HG03520 (cell line): ENCODE results near the gene USP5.
A peak's percentile ranks its signal among the peaks of the same experiment; 100 is the strongest.

ENCODE experiments used
- ATAC-seq: cut with Tn5 transposase; IDR thresholded peaks from one replicate; pipeline ENCODE4 v1.9.1; 2021; ENCODE audit warnings: mild to moderate bottlenecking, moderate library complexity; ENCODE audit not compliant: unreplicated experiment

USP5 gene, protein sequence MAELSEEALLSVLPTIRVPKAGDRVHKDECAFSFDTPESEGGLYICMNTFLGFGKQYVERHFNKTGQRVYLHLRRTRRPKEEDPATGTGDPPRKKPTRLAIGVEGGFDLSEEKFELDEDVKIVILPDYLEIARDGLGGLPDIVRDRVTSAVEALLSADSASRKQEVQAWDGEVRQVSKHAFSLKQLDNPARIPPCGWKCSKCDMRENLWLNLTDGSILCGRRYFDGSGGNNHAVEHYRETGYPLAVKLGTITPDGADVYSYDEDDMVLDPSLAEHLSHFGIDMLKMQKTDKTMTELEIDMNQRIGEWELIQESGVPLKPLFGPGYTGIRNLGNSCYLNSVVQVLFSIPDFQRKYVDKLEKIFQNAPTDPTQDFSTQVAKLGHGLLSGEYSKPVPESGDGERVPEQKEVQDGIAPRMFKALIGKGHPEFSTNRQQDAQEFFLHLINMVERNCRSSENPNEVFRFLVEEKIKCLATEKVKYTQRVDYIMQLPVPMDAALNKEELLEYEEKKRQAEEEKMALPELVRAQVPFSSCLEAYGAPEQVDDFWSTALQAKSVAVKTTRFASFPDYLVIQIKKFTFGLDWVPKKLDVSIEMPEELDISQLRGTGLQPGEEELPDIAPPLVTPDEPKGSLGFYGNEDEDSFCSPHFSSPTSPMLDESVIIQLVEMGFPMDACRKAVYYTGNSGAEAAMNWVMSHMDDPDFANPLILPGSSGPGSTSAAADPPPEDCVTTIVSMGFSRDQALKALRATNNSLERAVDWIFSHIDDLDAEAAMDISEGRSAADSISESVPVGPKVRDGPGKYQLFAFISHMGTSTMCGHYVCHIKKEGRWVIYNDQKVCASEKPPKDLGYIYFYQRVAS

GRCh38 chr12:6851921-6852650 lies at the start of gene USP5:
USP5 (plus strand) TSS chr12:6852150; CDS start chr12:6852180, 30 bp downstream.
- ATAC-seq: peak; percentile 61

GRCh38 chr12:6807170-6807569 lies 44.8 kb upstream of the USP5 start:
- no peak for ATAC-seq

DNA sequence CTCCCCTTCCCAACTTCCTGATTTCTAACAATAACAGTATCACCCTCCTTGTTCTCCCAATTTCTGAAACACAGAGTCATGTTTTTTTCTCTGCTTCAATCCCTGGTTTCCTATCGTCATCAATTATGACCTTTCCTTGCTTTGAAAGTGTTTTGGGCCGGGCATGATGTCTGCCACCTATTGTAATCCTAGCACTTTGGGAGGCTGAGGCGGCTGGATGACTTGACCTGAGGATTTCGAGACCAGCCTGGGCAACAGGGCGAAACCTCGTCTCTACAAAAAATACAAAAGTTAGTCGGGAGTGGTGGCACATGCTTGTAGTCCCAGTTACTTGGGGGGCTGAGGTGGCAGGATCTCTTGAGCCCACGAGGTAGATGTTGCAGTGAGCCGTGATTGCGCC lies 42.9 kb upstream of the USP5 start:
- no peak for ATAC-seq

- ATAC-seq: no peak
Measured at GRCh38 chr12:6810758-6811157, 41.2 kb upstream of the USP5 start.

DNA sequence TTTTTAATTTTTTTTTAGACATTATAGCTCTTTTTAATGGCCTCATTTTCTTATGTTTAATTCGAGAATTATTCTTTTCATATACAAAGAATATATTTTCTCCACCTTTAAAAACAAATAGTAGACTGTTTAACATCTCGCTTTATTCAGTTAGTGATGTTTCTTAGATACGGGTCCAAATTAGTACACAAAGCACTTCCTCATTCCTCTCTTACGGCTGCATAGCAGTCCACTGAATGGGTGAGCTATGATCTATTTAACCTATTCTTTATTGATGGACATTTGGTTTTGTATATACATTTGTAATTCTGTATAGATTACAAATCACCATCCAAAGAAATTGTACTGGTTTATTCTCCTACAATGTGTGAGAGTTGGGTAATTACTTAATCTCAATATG lies 38.6 kb upstream of the USP5 start:
- no peak for ATAC-seq

DNA sequence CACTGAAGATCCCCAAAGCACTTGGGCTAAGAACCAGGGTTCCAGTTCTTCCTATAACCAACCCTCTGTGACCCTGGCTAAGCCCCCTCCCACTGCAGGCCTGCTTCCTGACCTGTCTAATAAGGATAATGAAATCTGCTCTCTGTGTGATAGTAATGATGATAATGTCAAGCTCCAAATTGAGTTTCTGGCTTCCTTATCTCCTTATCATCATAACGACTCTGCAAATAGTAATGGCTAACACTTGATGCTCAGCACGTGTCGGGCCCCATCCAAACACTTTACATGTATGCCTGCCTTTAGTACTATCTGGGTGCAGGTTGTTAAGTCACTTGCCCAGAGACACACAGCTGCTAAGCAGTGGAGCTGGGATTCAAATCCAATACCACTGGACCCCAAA lies 35.4 kb upstream of the USP5 start:
- ATAC-seq: no peak

DNA sequence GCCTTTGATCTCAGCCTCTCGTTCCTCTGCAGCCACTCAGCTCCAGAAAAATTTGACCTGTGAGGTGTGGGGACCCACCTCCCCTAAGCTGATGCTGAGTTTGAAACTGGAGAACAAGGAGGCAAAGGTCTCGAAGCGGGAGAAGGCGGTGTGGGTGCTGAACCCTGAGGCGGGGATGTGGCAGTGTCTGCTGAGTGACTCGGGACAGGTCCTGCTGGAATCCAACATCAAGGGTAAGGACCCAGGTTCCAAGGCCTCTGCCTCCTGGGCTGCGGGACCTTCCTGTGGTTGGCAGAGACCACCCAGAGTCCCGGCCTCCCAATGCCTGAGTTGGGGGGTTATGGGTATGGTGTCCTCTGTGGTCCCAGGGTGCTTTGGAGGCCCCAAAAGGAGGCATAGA lies 34.9 kb upstream of the USP5 start:
- no peak for ATAC-seq

- ATAC-seq: no peak
Measured at GRCh38 chr12:6817662-6818157, 34.2 kb upstream of the USP5 start.

DNA sequence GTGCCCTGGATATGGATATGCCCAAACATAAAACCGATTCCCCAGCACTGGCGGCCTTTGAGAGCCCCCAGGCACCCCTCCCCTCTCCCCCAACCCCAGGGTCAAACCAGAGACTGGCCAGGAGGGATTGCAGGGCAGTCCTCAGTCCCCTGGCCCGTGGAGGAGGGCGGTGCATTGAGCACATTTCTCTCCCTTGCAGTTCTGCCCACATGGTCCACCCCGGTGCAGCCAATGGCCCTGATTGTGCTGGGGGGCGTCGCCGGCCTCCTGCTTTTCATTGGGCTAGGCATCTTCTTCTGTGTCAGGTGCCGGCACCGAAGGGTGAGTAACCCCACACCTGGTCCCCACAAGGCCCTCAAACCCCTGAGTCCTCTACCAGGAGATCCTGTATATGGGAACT lies 33.7 kb upstream of the USP5 start:
- no peak for ATAC-seq

DNA sequence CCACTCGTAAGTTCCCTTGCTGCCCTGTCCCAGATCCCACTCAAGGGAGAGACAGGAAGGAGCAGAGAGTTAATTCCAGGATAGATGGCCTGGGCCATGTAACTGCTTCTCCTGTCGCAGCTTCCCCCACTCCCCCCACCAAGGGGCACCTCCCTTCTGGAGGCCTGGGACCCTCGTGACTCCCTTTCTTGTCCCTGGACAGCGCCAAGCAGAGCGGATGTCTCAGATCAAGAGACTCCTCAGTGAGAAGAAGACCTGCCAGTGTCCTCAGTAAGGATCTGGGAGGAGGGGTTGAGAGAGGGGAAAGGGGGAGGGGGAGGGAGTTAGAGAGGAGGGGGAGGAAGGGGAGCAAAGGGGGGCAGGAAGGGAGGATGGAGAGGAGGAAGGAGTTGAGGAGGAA lies 33.3 kb upstream of the USP5 start:
- ATAC-seq: no peak

DNA sequence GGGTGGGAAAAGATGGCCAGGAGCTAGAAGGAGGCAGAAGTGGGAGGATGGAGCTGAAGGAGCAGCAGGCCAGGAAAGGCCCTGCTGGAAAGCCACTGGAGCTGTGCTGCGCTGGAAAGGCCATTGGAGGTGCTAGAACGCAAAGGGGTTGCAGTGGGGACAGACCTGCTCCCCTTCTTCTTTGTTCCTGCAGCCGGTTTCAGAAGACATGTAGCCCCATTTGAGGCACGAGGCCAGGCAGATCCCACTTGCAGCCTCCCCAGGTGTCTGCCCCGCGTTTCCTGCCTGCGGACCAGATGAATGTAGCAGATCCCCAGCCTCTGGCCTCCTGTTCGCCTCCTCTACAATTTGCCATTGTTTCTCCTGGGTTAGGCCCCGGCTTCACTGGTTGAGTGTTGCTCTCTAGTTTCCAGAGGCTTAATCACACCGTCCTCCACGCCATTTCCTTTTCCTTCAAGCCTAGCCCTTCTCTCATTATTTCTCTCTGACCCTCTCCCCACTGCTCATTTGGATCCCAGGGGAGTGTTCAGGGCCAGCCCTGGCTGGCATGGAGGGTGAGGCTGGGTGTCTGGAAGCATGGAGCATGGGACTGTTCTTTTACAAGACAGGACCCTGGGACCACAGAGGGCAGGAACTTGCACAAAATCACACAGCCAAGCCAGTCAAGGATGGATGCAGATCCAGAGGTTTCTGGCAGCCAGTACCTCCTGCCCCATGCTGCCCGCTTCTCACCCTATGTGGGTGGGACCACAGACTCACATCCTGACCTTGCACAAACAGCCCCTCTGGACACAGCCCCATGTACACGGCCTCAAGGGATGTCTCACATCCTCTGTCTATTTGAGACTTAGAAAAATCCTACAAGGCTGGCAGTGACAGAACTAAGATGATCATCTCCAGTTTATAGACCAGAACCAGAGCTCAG lies 32.6 kb upstream of the USP5 start:
- no peak for ATAC-seq

DNA sequence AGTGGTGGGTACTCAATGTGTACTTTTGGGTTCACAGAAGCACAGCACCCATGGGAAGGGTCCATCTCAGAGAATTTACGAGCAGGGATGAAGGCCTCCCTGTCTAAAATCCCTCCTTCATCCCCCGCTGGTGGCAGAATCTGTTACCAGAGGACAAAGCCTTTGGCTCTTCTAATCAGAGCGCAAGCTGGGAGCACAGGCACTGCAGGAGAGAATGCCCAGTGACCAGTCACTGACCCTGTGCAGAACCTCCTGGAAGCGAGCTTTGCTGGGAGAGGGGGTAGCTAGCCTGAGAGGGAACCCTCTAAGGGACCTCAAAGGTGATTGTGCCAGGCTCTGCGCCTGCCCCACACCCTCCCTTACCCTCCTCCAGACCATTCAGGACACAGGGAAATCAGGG lies 31.8 kb upstream of the USP5 start:
- ATAC-seq: no peak

DNA sequence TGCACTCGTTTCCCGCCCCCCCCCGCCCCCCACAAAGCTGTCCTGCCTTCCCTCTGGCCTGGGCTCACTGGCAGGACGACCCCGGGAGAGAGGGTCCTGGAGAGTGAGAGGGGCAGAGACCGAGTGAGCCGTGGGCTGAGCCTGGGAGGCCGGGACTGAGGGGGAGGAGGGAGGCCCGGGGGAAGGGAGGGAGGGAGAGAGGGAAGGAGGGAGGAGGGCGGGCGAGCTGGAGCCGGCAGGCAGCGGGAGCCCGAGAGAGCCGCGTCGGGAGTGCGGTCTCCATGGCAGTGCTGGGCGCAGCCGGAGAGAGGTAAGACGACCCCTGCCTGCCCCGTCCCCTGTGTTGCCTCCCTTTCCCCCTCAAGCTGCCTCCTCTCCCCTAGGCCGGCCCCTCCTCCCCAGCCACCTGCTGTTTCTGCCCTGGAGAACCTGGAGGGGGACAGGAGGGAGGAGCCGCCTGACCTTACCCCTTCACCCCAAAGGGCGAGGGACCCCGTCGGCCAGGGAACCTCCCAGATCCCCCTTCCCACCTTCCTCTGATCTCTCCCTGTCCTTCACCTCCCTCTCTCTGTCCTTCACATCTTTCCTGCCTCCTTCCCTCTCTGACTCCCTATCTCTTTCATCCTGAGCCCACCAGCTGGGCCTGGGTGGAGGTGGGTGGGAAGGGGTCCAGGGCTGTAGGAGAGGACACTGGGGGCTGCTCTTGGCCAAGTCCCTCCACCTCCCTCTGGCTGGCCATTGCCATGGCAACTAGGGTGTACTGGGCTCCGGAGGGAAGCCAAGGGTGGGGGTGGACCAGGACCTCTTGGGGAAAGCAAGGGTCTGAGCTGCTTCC lies 30.1 kb upstream of the USP5 start, which contains the start of gene GPR162:
Gene GPR162, plus strand, starts transcription at position 231 of the 835 bp plus-strand sequence. CDS start 2,078 bp downstream, outside the sequence.
- ATAC-seq: no peak

DNA sequence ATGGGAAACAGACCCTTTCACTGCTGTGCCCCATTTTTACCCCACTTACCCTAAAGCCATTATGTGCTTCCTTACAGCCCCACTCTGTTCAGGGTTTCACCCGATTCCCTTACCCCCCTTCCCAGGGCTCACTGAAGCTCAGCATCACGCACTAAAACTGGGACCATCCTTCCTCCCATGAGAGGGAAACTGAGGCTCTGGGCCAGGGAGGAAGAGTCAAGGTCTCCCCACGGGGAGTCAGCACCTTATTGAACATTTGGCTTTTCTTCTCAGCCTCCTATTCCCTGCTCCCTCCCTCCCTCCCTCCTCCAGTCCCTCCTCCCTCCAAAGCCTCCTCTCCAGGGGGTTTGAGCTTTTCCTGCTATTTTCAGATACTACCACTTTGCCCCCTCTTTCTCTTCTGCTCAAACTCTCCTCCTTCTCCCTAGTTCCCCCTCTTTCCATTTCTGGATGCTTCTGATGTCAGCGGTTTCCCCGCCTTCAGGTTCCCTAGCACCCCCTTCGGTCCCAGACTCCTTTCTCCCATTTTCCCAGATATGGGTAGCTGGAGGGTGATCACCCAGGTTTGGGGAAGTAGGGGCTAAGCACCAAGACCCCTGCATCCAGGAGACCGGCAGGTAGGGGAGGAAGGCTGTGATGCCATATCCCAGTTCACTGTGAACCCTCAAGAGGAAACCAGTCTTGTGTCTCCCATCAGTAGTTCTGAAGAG lies 29.4 kb upstream of the USP5 start:
- ATAC-seq: no peak

DNA sequence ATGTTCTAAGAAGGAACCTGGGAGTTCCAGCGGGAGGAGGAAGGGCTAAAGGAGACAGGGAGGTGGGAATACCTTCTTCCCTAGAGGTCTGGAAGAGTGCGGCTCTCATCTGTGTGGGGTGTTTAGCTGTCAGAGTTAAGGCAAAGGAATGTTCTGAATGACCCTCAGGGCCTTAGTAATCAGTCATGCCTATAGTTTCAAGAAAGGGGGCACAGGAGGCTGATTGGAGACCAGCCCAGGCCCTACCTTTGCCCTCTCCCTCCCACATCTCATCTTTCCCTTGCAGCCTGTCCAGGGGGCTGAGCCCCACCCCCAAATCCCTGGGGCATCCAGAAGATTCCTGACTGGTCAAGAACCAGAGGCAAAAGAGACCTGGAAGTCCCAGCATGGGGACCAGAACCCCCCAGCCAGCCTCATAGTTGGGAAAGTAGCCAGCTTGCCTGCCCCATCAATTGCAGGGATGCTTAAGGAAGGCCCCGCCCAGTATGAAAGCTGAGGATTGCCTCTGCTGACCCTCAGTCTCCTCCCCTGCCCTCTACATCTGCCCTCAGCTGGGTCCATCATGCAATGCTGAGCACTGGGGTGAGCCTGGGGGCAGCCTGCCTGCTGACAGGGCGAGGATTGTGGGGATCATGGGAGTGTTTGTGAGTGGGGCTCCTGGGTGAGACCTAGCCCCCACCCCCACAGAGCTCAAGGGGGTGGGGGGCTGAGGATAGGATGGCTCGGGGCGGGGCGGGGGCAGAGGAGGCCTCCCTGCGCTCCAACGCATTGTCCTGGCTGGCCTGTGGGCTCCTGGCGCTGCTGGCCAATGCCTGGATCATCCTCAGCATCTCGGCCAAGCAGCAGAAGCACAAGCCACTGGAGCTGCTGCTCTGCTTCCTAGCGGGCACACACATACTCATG lies 28.5 kb upstream of the USP5 start:
- ATAC-seq: no peak

- ATAC-seq: no peak
Measured at GRCh38 chr12:6824085-6824775, 27.7 kb upstream of the USP5 start.

DNA sequence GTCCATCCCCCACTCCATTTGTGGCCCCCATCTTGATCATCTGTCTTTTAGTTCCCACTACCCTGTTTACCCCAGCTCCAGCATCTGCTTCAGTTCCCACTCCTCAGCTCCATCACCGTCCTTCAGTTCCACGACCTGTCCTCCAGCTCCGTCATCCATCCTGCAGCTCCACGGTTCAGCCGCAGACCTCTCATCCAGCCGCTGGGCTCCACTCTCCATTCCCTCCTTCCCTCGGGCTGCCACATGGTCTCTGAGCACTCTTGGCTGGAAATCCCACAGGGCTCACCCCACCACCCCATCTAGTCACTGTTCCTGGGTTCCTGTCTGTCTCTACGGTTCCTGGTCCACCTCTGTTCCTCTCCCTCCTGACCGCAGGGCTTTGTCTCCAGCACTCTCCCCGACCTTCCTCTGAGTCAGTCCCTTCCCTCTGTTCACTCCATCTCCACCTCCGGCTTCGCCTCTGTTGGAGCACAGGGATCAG lies 27.0 kb upstream of the USP5 start:
- ATAC-seq: no peak
